GM12892 (cell line): ENCODE data around the gene TYK2.
A peak's percentile ranks its signal among the peaks of the same experiment; 100 is the strongest.
"Not testable (repeated sequence)": the region's sequence is repeated elsewhere in the genome, so short reads cannot be mapped to it uniquely, and the experiment has no call there.

Experiments
- DNase-seq: peaks from one replicate; pipeline ENCODE4 v3.0.0; 2011; ENCODE audit not compliant: insufficient read length
- FAIRE-seq: peaks from 2 replicates; lab custom pipeline; 2011; peaks lifted over from hg19 to GRCh38; lab: Jason Lieb, UNC
- POLR2A ChIP-seq: IDR thresholded peaks from 2 replicates; pipeline ENCODE4 v1.6.1; 2011; ENCODE audit warnings: low read depth, low read length, control low read depth
- POLR2AphosphoS5 ChIP-seq: IDR thresholded peaks from 2 replicates; pipeline ENCODE4 v1.6.1; 2011; ENCODE audit warnings: low read depth, low read length, control low read depth
- TAF1 ChIP-seq: IDR thresholded peaks from 2 replicates; pipeline ENCODE4 v1.6.1; 2011; ENCODE audit warnings: low read depth, mild to moderate bottlenecking, control low read depth, low read length, borderline replicate concordance

The TYK2 gene

DNA sequence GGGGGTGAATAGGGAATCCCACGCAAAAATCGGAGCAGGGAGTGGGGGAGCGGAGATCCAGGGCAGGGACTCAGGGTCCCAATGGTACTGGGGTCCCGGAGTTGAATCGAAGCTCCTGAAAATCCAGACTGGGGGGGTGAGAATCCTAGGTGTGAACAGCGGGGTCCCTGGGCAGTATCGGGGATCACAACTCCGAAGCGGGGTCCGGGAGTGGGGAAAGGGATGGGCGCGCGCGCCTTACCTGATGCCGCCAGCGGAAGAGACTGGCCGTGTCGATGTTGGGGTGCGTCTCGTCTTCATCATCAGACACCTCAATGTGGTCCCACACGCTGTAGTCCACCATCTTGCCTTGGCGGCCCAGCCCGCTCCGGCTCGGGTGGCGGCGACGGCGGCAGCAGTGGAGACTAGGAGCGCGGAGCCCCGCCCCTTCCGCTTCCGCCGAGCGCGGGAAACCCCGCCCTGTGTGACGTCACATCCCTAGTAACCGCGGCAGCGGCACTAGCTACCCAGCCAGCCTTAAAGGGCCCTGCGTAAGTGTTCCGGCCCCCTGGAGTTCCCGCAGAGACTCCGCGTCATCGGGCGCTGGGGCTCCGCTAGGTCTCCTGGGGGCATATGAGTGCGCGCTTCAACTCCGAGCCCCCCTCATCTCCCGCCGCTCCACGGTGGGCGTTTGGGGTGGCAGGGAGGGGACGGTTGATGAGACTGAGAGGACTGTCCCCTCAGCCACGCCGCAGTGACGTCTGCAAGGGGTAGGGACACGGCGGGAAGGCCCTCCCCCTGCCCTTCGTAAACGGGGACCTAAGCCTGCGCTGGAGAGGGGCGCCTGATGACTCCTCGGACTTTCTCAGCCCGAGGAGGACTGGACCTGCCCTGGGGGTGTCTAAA lies 23.0 kb upstream of the TYK2 start, which contains the start of gene CDC37:
TSS of gene CDC37 (minus strand) at position 406 of the 885 bp plus-strand sequence. CDS start at position 343, 63 bp downstream.
- DNase-seq (peak; percentile 99), FAIRE-seq (peak; percentile 99)

DNA sequence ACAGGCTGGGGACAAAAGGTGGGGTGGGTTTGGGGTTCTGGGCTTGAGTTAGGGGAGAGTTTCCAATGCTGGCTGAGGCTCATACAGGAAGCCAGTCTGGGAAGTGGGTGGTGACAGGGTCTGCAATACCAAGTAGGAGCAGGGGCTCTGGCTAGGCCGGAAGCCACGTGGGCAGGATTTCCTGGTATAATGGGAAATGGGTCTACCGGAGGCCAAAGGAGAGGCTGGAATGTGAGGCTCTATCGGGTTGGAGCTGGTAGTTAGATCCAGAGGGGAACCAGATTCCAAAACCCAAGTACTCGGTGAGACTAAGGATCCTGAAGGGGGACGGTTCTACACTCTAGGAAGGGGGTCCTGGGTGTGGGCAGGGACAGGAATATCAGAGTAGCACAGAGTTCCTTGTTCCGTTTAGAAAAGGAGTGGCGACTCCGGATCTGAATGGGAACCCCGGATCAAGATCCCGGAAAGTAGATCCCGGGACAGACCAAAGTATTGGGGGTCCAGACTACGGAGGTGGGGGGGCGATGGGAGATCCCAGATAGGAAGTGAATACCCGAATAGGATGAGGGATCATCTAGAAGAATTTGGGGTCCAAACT lies 22.2 kb upstream of the TYK2 start:
- DNase-seq: no peak

More for the DNA sequence above, 23.0 kb upstream of the TYK2 start, which contains the start of gene CDC37:
- peak; percentile 95 for TF ChIP-seq POLR2AphosphoS5
- peak; percentile 82; the same call in 1 of the 2 replicates for TF ChIP-seq TAF1
- peak; percentile 98 for TF ChIP-seq POLR2A

DNA sequence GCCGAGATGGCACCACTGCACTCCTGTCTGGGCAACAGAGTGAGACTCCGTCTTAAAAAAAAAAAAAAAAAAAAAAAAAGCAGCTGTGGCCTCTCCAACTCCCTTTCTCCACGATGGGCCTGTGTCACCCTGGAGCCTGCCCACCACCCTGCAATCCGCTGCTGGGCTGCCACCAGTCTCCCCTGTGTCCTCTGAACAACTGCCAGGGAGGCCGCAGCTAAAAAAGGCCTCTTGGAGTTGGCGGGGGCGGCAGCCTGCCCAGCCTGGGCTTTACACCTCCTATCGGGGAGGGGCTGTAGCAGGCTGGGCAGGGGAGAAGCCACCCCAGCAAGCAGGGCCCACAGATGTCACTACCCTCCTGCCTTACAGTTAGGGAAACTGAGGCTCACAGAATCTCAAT lies 19.5 kb upstream of the TYK2 start:
- TF ChIP-seq TAF1 (no peak), POLR2AphosphoS5 (no peak), POLR2A (no peak)
- FAIRE-seq: no peak
- no peak for DNase-seq

More for the DNA sequence above, 22.2 kb upstream of the TYK2 start:
- TF ChIP-seq POLR2A (no peak), POLR2AphosphoS5 (no peak), TAF1 (no peak)
- FAIRE-seq: no peak

DNA sequence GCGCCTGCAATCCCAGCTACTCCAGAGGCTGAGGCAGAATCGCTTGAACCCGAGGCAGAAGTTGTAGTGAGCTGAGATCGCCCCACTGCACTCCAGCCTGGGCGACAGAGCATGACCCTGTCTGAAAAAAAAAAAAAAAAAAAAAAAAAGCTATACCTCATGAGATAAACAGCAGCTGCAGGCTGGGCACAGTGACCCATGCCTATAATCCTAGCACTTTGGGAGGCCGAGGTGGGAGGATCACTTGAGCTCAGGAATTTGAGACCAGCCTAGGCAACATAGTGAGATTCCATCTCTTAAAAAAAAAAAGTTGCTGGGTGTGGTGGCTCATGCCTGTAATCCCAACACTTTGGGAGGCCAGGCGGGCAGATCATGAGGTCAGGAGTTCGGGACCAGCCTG lies 19.0 kb upstream of the TYK2 start:
- not testable (repeated sequence) for DNase-seq, FAIRE-seq

DNA sequence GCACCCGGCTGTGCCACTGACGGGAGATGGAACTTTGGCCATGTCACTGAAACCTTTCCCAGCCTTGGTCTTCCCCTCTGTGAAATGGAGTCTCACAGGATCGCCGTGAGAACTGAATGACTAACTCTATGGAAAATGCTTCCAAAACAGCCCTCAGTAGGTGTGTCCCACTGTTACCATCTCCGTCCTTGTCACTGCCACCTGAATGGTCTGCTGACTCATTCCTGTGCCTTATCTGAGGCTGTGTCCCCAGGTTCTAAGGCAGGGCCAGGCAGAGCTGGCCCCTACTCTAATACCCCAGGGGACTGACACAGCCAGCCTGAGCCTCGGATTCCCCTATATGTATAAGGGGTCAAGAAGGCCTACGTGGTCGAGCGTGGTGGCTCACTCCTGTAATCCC lies 18.4 kb upstream of the TYK2 start:
- TF ChIP-seq POLR2AphosphoS5 (no peak), POLR2A (no peak), TAF1 (no peak)
- FAIRE-seq: no peak

DNA sequence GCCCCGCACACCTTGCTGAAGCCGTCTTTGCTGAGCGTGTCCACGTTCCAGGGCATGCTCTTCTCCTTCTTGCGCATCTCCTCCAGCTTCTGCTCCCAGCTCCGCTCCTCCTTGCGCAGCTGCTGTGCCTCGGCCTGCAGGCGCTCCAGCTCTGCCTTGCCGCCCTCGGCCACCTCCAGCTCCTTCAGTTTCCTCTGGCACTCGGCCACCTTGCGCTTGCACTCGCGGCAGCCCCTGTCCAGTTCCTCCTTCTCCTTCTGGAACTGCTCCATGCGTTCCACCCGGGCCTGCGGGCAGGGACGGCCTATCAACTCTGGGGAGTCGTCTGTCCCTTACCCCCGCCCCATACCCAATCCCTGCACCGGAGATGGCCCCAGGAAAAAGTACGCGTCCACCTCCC lies 15.5 kb upstream of the TYK2 start:
- FAIRE-seq (no peak), DNase-seq (peak; percentile 11)
- TF ChIP-seq TAF1 (no peak), POLR2AphosphoS5 (no peak), POLR2A (no peak)

More for the DNA sequence above, 18.4 kb upstream of the TYK2 start:
- DNase-seq: no peak

DNA sequence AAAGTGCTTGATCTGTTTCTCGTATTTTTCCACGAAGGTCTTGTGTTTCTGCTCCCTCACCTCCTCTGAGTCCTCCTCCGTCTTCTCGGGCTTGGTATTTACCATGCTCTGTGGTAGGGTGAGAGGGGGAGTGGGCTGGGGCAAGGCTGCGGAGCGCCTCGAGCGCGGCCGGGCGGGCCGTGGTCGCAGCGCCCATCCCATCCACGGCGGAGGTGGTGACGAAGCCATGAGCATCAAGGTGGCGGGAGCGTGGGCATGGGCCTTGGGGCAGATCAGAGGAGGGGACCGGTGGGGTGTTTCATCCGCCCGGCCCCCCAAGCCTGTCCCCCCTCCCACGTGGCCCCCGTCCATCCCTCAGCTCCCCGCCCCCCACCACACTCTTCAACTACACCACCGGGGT lies 15.1 kb upstream of the TYK2 start:
- TF ChIP-seq POLR2A (no peak), TAF1 (no peak), POLR2AphosphoS5 (no peak)

DNA sequence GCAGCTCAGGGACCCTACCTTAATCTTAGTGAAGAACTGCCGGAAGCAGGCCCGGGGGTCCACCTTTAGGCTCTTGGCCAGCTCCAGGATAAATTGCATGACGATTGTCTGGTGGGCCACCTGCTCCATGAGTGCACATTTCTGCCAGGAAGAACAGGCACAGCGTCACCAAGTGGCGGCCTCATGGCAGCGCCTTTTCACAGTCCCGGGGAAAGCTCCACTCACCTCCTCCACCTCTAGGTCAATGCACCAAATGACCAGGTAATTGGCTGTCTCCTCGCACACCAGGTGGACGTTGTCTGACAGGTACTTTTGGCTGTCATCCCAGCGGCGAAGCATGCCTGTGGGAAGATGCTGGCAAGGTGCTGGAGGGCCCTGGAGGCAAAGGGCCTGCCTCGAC lies 14.6 kb upstream of the TYK2 start:
- no peak for DNase-seq
- no peak for FAIRE-seq
- TF ChIP-seq POLR2AphosphoS5 (no peak), TAF1 (no peak), POLR2A (no peak)

More for the DNA sequence above, 15.1 kb upstream of the TYK2 start:
- no peak for DNase-seq
- FAIRE-seq: no peak

GRCh38 chr19:10393137-10393536 lies 12.8 kb upstream of the TYK2 start:
- no peak for FAIRE-seq
- TF ChIP-seq POLR2A (no peak), POLR2AphosphoS5 (no peak), TAF1 (no peak)
- DNase-seq: no peak

- TF ChIP-seq POLR2AphosphoS5: no peak
- no peak for TF ChIP-seq TAF1
- TF ChIP-seq POLR2A: no peak
- DNase-seq: no peak
- no peak for FAIRE-seq
These were observed 11.7 kb upstream of the TYK2 start for GRCh38 chr19:10392120-10392519.

- TF ChIP-seq POLR2AphosphoS5 (peak; percentile 67), TAF1 (no peak), POLR2A (no peak; the same call in 1 of the 2 replicates)
- DNase-seq (no peak), FAIRE-seq (peak; percentile 91)
These were observed 10.4 kb upstream of the TYK2 start for GRCh38 chr19:10390652-10391286.
